ENCODE measurements around the gene ZSCAN12.

- no peak for TF ChIP-seq ZNF232 (CRISPR knock-in tag; IDR thresholded peaks at IDR 0.05)
- no peak for TF ChIP-seq ZNF425 (CRISPR knock-in tag; conservative IDR thresholded peaks at IDR 0.05)
- TF ChIP-seq ZSCAN18 (CRISPR knock-in tag; IDR thresholded peaks at IDR 0.05) = no peak
- no peak for TF ChIP-seq CTCF (IDR thresholded peaks at IDR 0.05)
- TF ChIP-seq USF2 (CRISPR knock-in tag; IDR thresholded peaks at IDR 0.05) = no peak
- no peak for TF ChIP-seq TCF7 (CRISPR knock-in tag; IDR thresholded peaks at IDR 0.05; ENCODE audit: low read depth)
- TF ChIP-seq AFF4 (CRISPR knock-in tag; IDR thresholded peaks at IDR 0.05; ENCODE audit: borderline replicate concordance) = no peak
- no peak for TF ChIP-seq NR1H2 (CRISPR knock-in tag; IDR thresholded peaks at IDR 0.05)
- no peak for TF ChIP-seq NFYB (CRISPR knock-in tag; conservative IDR thresholded peaks at IDR 0.05; ENCODE audit: low read depth)
- TF ChIP-seq E2F5 (CRISPR knock-in tag; IDR thresholded peaks at IDR 0.05) = no peak
- no peak for TF ChIP-seq PRDM15 (CRISPR knock-in tag; IDR thresholded peaks at IDR 0.05)
- TF ChIP-seq ZNF121 (CRISPR knock-in tag; IDR thresholded peaks at IDR 0.05) = no peak
- TF ChIP-seq USF1 (CRISPR knock-in tag; IDR thresholded peaks at IDR 0.05) = no peak
Measured at GRCh38 chr6:28410767-28411166, 11.2 kb upstream of the ZSCAN12 start.
